Thyroid gland (tissue), 4 donors: ENCODE measurements around the gene KDM8.

Source experiments
- POLR2A ChIP-seq, 2 donors: fragments of 450-650 bp; IDR thresholded peaks; one replicate each; pipeline ENCODE4 v1.6.1; 2017; ENCODE audit warnings: antibody characterized with exemption in 2 of 2, mild to moderate bottlenecking in 2 of 2, moderate library complexity in 1 of 2
- TF ChIP-seq, protein P1 (sequence below), 6 experiments: fragments of 200-600 bp in 3 of 6; fragments of 450-650 bp in 3 of 6; sonication (generic) in 3 of 6; IDR thresholded peaks; one replicate each; pipeline ENCODE4 v1.5.1; 2016 to 2019; ENCODE audit warnings: antibody characterized with exemption in 6 of 6, mild to moderate bottlenecking in 2 of 6, inconsistent platforms in 1 of 6, moderate library complexity in 1 of 6

DNA sequence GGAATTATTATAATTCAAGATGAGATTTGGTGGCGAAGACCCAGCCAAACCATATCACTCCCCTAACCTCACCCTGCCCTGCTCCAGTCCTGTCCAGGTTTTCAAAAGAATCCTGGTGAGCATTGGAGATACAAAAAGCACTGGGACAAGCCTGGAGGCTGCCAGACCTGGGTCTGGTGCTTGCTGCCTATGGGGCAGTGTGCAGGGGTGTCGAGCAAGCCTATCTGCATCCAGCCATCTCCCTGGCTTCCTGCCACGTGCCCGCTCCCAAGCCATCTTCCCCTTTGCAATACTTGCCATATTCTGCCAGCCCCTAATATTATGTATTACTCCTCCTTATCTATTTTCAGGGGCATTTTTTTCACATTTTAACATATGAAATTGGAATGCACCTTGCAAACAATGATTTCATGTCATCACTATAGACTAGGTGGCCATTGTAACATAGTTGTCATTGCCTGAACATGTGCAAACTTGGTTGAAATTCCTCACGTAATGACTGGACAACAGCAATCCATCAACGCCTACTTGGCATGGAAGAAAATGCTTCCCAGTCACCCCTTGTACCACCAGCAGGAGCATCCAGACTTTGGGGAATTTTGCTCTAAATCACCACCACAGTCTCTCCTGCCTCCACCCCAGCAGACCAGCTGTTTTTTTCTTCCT, 8.1 kb upstream of the KDM8 start:
- TF ChIP-seq, protein P1, sequence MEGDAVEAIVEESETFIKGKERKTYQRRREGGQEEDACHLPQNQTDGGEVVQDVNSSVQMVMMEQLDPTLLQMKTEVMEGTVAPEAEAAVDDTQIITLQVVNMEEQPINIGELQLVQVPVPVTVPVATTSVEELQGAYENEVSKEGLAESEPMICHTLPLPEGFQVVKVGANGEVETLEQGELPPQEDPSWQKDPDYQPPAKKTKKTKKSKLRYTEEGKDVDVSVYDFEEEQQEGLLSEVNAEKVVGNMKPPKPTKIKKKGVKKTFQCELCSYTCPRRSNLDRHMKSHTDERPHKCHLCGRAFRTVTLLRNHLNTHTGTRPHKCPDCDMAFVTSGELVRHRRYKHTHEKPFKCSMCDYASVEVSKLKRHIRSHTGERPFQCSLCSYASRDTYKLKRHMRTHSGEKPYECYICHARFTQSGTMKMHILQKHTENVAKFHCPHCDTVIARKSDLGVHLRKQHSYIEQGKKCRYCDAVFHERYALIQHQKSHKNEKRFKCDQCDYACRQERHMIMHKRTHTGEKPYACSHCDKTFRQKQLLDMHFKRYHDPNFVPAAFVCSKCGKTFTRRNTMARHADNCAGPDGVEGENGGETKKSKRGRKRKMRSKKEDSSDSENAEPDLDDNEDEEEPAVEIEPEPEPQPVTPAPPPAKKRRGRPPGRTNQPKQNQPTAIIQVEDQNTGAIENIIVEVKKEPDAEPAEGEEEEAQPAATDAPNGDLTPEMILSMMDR (IDR thresholded peaks at IDR 0.05), result no peak
- no peak for TF ChIP-seq POLR2A (IDR thresholded peaks at IDR 0.05)
